Neural cell (in vitro differentiated cells): ENCODE results near the gene LSMEM2. TPM values are rescaled to one million over a fixed set of nuclear protein-coding genes. Genes with fewer than 3 reads are reported as not detected.

Experiments used
- H2AFZ ChIP-seq: fragments of 200-600, 300-800 bp; sonication (generic), shearing (Covaris generic); 2 replicates; pipeline ENCODE4 v1.6.0; 2014; ENCODE audit warnings: low read depth, mild to moderate bottlenecking, antibody characterized with exemption, low read length, moderate library complexity
- H3F3A ChIP-seq: fragments of 200-600 bp; shearing (Covaris generic); 2 replicates; pipeline ENCODE4 v1.6.1; 2016; ENCODE audit warnings: mild to moderate bottlenecking, moderate library complexity, mixed read lengths, antibody characterized with exemption, low read length; ENCODE audit not compliant: insufficient read depth, poor library complexity, severe bottlenecking
- H3K27ac ChIP-seq: fragments of 200-600, 300-800 bp; sonication (generic), shearing (Covaris generic); 2 replicates; pipeline ENCODE4 v1.5.1; 2014; ENCODE audit warnings: mild to moderate bottlenecking, low read length, moderate library complexity
- H3K27me3 ChIP-seq: fragments of 300-800, 200-600 bp; sonication (generic), shearing (Covaris generic); 2 replicates; pipeline ENCODE4 v1.6.0; 2014; ENCODE audit warnings: mild to moderate bottlenecking, low read depth, low read length, moderate library complexity; ENCODE audit not compliant: insufficient read depth
- H3K36me3 ChIP-seq: fragments of 300-800, 200-600 bp; sonication (generic), shearing (Covaris generic); 2 replicates; pipeline ENCODE4 v1.5.1; 2014; ENCODE audit warnings: mild to moderate bottlenecking, antibody characterized with exemption, low read length, moderate library complexity; ENCODE audit not compliant: insufficient read depth
- H3K4me2 ChIP-seq: fragments of 300-800, 200-600 bp; sonication (generic), shearing (Covaris generic); 2 replicates; pipeline ENCODE4 v1.6.0; 2014; ENCODE audit warnings: mild to moderate bottlenecking, low read length
- H3K4me3 ChIP-seq: fragments of 300-800, 200-600 bp; sonication (generic), shearing (Covaris generic); 2 replicates; pipeline ENCODE4 v1.5.1; 2014; ENCODE audit warnings: mild to moderate bottlenecking, low read length, moderate library complexity
- H3K79me2 ChIP-seq: fragments of 200-600 bp; shearing (Covaris generic); replicated peaks from 2 replicates; pipeline ENCODE4 v1.6.0; 2014; ENCODE audit warnings: mild to moderate bottlenecking, low read length, moderate library complexity; ENCODE audit not compliant: insufficient read depth
- H3K9ac ChIP-seq: fragments of 300-800, 200-600 bp; sonication (generic), shearing (Covaris generic); 2 replicates; pipeline ENCODE4 v1.6.1; 2016; ENCODE audit warnings: mild to moderate bottlenecking, low read length, mixed read lengths
- H3K9me2 ChIP-seq: fragments of 200-600 bp; shearing (Covaris generic); 2 replicates; pipeline ENCODE4 v1.6.1; 2016; ENCODE audit warnings: mild to moderate bottlenecking, low read length, mixed read lengths; ENCODE audit not compliant: insufficient read depth
- H3K9me3 ChIP-seq: fragments of 200-600, 300-800 bp; sonication (generic), shearing (Covaris generic); 2 replicates; pipeline ENCODE4 v1.6.1; 2016; ENCODE audit warnings: mild to moderate bottlenecking, mixed run types, low read length, moderate library complexity, mixed read lengths
- H4K20me1 ChIP-seq: fragments of 200-600 bp; shearing (Covaris generic); 2 replicates; pipeline ENCODE4 v1.6.1; 2016; ENCODE audit warnings: mild to moderate bottlenecking, mixed run types; ENCODE audit not compliant: insufficient read depth
- EP300 ChIP-seq: fragments of 450-650 bp; conservative IDR thresholded peaks from 2 replicates; pipeline ENCODE4 v1.6.1; 2014; ENCODE audit warnings: antibody characterized with exemption, mild to moderate bottlenecking, moderate library complexity; ENCODE audit not compliant: poor library complexity, severe bottlenecking
- EZH2 ChIP-seq: fragments of 200-600, 300-800 bp; shearing (Covaris generic), sonication (generic); IDR thresholded peaks from 2 replicates; pipeline ENCODE4 v1.6.1; 2014; ENCODE audit warnings: antibody characterized with exemption, low read length, borderline replicate concordance, mild to moderate bottlenecking; ENCODE audit not compliant: insufficient read depth, poor library complexity, severe bottlenecking
- MXI1 ChIP-seq: fragments of 450-650 bp; conservative IDR thresholded peaks from 2 replicates; pipeline ENCODE4 v1.6.1; 2014; ENCODE audit warnings: antibody characterized with exemption, mild to moderate bottlenecking; ENCODE audit not compliant: poor library complexity, severe bottlenecking
- POLR2AphosphoS5 ChIP-seq: IDR thresholded peaks from 2 replicates; pipeline ENCODE4 v1.6.1; 2012
- RAD21 ChIP-seq: fragments of 450-650 bp; conservative IDR thresholded peaks from 2 replicates; pipeline ENCODE4 v1.6.1; 2014; ENCODE audit warnings: antibody characterized with exemption, mild to moderate bottlenecking, moderate library complexity
- REST ChIP-seq: IDR thresholded peaks from 2 replicates; pipeline ENCODE4 v1.6.1; 2012; ENCODE audit warnings: borderline replicate concordance
- SMC3 ChIP-seq: fragments of 450-650 bp; conservative IDR thresholded peaks from 2 replicates; pipeline ENCODE4 v1.6.1; 2014; ENCODE audit warnings: antibody characterized with exemption, mild to moderate bottlenecking, moderate library complexity; ENCODE audit not compliant: poor library complexity
- TAF1 ChIP-seq: IDR thresholded peaks from 2 replicates; pipeline ENCODE4 v1.6.1; 2012; ENCODE audit warnings: low read depth
- polyA plus RNA-seq: library from polyadenylated mRNA; depleted of rRNA; stranded (reverse); fragments of >200 nt; gene quantifications from 2 replicates; pipeline ENCODE4 v1.2.3, GENCODE V29; 2014
- TF ChIP-seq, protein P1 (sequence below): fragments of 450-650 bp; IDR thresholded peaks from 2 replicates; pipeline ENCODE4 v1.5.1; 2014; ENCODE audit warnings: antibody characterized with exemption, mild to moderate bottlenecking, moderate library complexity; ENCODE audit not compliant: poor library complexity, severe bottlenecking

The LSMEM2 gene
- polyA plus RNA-seq, 1 donor from 2014 or later = not detected

DNA sequence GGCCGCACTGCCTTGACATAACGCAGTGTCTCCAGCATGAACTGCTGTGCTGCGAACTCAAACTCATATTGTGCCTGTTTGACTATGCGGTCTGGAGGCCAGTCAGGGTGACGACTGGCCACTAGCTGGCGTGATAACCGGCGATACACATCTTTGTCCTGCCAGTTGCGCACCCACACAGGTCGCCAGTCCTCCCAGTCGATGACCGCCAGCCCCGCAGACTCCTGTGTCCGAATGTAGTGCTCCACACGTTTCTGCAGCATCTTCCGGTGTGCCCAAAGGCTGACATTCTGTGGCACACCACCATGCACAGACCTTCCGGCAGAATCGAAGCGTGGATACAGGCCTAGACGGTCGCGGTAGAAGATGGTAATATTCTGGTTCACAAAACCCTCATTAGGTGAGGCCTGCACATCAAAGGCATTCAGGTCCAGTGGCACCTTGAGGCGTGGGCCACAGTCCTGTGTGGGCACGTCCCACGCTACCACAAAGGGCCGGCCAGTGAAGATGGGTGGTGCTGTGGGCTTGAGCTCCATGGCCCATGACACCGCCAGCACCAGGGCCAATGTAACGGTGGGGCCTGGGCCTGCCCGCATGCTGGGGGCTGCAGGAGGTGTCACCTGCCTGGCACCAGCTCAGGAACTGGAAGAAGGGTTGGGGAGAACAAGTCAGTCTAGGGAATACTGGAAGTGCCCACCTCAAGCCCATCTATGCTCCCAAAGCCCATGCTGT lies 41.2 kb downstream of the LSMEM2 start:
- H3K36me3 ChIP-seq = no peaks in the 10 kb centered on the region
- no peak for TF ChIP-seq SMC3
- no peak for TF ChIP-seq REST
- no peak for TF ChIP-seq RAD21
- TF ChIP-seq MXI1 = no peak
- peak overlapping the region; percentile 94 for H3K27ac ChIP-seq
- peak overlapping the region; percentile 93 for H3K4me3 ChIP-seq
- H3K27me3 ChIP-seq = no peaks in the 10 kb centered on the region
- no peaks in the 10 kb centered on the region for H3K9me3 ChIP-seq
- peaks cover 23% of the 10 kb centered on the region for H3K79me2 ChIP-seq
- H3K9ac ChIP-seq = peak overlapping the region; percentile 96
- H3F3A ChIP-seq = no peaks in the 10 kb centered on the region
- H4K20me1 ChIP-seq = no peaks in the 10 kb centered on the region
- peak overlapping the region; percentile 87 for H3K4me2 ChIP-seq
- peak overlapping the region; percentile 54 for H2AFZ ChIP-seq
- H3K9me2 ChIP-seq = no peaks in the 10 kb centered on the region

GRCh38 chr3:50320853-50321335 lies 42.0 kb downstream of the LSMEM2 start:
- peaks cover 23% of the 10 kb centered on the region for H3K79me2 ChIP-seq
- peak overlapping the region; percentile 94 for H3K27ac ChIP-seq
- TF ChIP-seq SMC3 = peak; percentile 45
- TF ChIP-seq RAD21 = no peak
- no peak for TF ChIP-seq EZH2
- TF ChIP-seq REST = peak; percentile 79
- peak; percentile 28 for TF ChIP-seq TAF1
- TF ChIP-seq MXI1 = peak; percentile 94
- peak; percentile 80 for TF ChIP-seq POLR2AphosphoS5
- TF ChIP-seq, protein P1, sequence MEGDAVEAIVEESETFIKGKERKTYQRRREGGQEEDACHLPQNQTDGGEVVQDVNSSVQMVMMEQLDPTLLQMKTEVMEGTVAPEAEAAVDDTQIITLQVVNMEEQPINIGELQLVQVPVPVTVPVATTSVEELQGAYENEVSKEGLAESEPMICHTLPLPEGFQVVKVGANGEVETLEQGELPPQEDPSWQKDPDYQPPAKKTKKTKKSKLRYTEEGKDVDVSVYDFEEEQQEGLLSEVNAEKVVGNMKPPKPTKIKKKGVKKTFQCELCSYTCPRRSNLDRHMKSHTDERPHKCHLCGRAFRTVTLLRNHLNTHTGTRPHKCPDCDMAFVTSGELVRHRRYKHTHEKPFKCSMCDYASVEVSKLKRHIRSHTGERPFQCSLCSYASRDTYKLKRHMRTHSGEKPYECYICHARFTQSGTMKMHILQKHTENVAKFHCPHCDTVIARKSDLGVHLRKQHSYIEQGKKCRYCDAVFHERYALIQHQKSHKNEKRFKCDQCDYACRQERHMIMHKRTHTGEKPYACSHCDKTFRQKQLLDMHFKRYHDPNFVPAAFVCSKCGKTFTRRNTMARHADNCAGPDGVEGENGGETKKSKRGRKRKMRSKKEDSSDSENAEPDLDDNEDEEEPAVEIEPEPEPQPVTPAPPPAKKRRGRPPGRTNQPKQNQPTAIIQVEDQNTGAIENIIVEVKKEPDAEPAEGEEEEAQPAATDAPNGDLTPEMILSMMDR = no peak
- TF ChIP-seq EP300 = peak; percentile 77
- no peaks in the 10 kb centered on the region for H3K27me3 ChIP-seq
- no peaks in the 10 kb centered on the region for H3K9me2 ChIP-seq
- peak overlapping the region; percentile 87 for H3K4me2 ChIP-seq
- H4K20me1 ChIP-seq = no peaks in the 10 kb centered on the region
- H3F3A ChIP-seq = no peaks in the 10 kb centered on the region
- H3K36me3 ChIP-seq = no peaks in the 10 kb centered on the region
- peak overlapping the region; percentile 96 for H3K9ac ChIP-seq
- peak overlapping the region; percentile 93 for H3K4me3 ChIP-seq
- H3K9me3 ChIP-seq = no peaks in the 10 kb centered on the region
- peak overlapping the region; percentile 85 for H2AFZ ChIP-seq
